DND-41 (cell line): ENCODE results near the gene ZNF236.

Experiments
- ATAC-seq: fragments of 200-7000 bp; cut with Tn5 transposase; 3 replicates; pipeline ENCODE4 v1.9.1; 2021; ENCODE audit warnings: low read depth; ENCODE audit not compliant: insufficient read depth
- DNase-seq: peaks from one replicate; pipeline ENCODE4 v3.0.0-alpha.2; 2020
- H2AFZ ChIP-seq: 2 replicates; pipeline ENCODE4 v1.6.0; 2012; ENCODE audit warnings: low read depth, low read length
- H3K27ac ChIP-seq: 2 replicates; pipeline ENCODE4 v1.5.1; 2012; ENCODE audit warnings: low read length, inconsistent platforms
- H3K27me3 ChIP-seq: fragments of 200-600 bp; sonication (generic); 2 replicates; pipeline ENCODE4 v1.6.0; 2012; ENCODE audit warnings: low read length, mild to moderate bottlenecking, inconsistent platforms; ENCODE audit not compliant: insufficient read depth, poor library complexity
- H3K36me3 ChIP-seq: 2 replicates; pipeline ENCODE4 v1.5.1; 2012; ENCODE audit warnings: low read length, inconsistent platforms; ENCODE audit not compliant: insufficient read depth
- H3K4me1 ChIP-seq: 2 replicates; pipeline ENCODE4 v1.5.1; 2012; ENCODE audit warnings: mild to moderate bottlenecking, low read length; ENCODE audit not compliant: insufficient read depth
- H3K4me2 ChIP-seq: 2 replicates; pipeline ENCODE4 v1.6.0; 2012; ENCODE audit warnings: mild to moderate bottlenecking, moderate library complexity, low read length, inconsistent platforms; ENCODE audit not compliant: insufficient read depth
- H3K4me3 ChIP-seq, 2 experiments: fragments of 200-600 bp in 1 of 2; shearing (Covaris generic) in 1 of 2; 2 replicates each; pipeline ENCODE4 v1.5.1; 2012 to 2016; ENCODE audit warnings: inconsistent platforms in 2 of 2, low read length in 2 of 2, mild to moderate bottlenecking in 2 of 2, low read depth in 1 of 2, moderate library complexity in 1 of 2
- H3K79me2 ChIP-seq: 2 replicates; pipeline ENCODE4 v1.6.0; 2012; ENCODE audit warnings: low read length, inconsistent platforms; ENCODE audit not compliant: insufficient read depth
- H3K9ac ChIP-seq: 2 replicates; pipeline ENCODE4 v1.6.0; 2012; ENCODE audit warnings: low read depth, mild to moderate bottlenecking, inconsistent platforms, low read length, moderate library complexity
- H3K9me3 ChIP-seq: 2 replicates; pipeline ENCODE4 v1.5.1; 2012; ENCODE audit warnings: low read length, moderate library complexity, mild to moderate bottlenecking, inconsistent platforms; ENCODE audit not compliant: insufficient read depth, severe bottlenecking
- H4K20me1 ChIP-seq: 2 replicates; pipeline ENCODE4 v1.6.0; 2012; ENCODE audit warnings: low read length; ENCODE audit not compliant: insufficient read depth
- CTCF ChIP-seq: IDR thresholded peaks from 2 replicates; pipeline ENCODE4 v1.5.1; 2012; ENCODE audit warnings: borderline replicate concordance, low read length, moderate library complexity, mild to moderate bottlenecking; ENCODE audit not compliant: poor library complexity, severe bottlenecking; ENCODE audit errors: extremely low read depth
- EZH2 ChIP-seq: IDR thresholded peaks from 3 replicates; pipeline ENCODE4 v1.6.1; 2012; ENCODE audit warnings: borderline replicate concordance, low read depth, mild to moderate bottlenecking, moderate library complexity, low read length, inconsistent platforms; ENCODE audit not compliant: severe bottlenecking

ZNF236 gene

GRCh38 chr18:76842837-76843530 is 20.6 kb downstream of the ZNF236 start:
- no peak overlapping the region for H3K9ac ChIP-seq
- peaks cover 87% of the 10 kb centered on the region for H3K79me2 ChIP-seq
- TF ChIP-seq CTCF (no peak), EZH2 (no peak)
- H3K36me3 ChIP-seq: no peaks in the 10 kb centered on the region
- DNase-seq: no peak
- H3K4me1 ChIP-seq: no peaks in the 10 kb centered on the region
- H3K27ac ChIP-seq: no peak overlapping the region
- H3K4me2 ChIP-seq: no peak overlapping the region
- no peak overlapping the region for H2AFZ ChIP-seq
- no peak for ATAC-seq
- H3K9me3 ChIP-seq: no peaks in the 10 kb centered on the region
- H4K20me1 ChIP-seq: peaks cover 8% of the 10 kb centered on the region; the same call in 1 of the 2 replicates
- H3K27me3 ChIP-seq: no peaks in the 10 kb centered on the region
- H3K4me3 ChIP-seq: no peak overlapping the region

- H3K27ac ChIP-seq: no peak overlapping the region
- no peaks in the 10 kb centered on the region for H3K36me3 ChIP-seq
Measured at GRCh38 chr18:76844144-76844543, 21.8 kb downstream of the ZNF236 start.

GRCh38 chr18:76844742-76845477 is 22.6 kb downstream of the ZNF236 start:
- Histone ChIP-seq H3K79me2 (peaks cover 87% of the 10 kb centered on the region), H2AFZ (no peak overlapping the region), H3K27ac (no peak overlapping the region), H3K4me2 (no peak overlapping the region), H3K36me3 (no peaks in the 10 kb centered on the region), H4K20me1 (peaks cover 12% of the 10 kb centered on the region; the same call in 1 of the 2 replicates), H3K4me3 (no peak overlapping the region), H3K4me1 (peaks cover 6% of the 10 kb centered on the region), H3K27me3 (no peaks in the 10 kb centered on the region), H3K9me3 (no peaks in the 10 kb centered on the region), H3K9ac (no peak overlapping the region)
- DNase-seq (no peak), ATAC-seq (no peak)
- no peak for TF ChIP-seq EZH2
- TF ChIP-seq CTCF: no peak

More at GRCh38 chr18:76844144-76844543, 21.8 kb downstream of the ZNF236 start:
- Histone ChIP-seq H3K9ac (no peak overlapping the region), H3K9me3 (no peaks in the 10 kb centered on the region), H3K4me2 (no peak overlapping the region), H3K79me2 (peaks cover 87% of the 10 kb centered on the region), H2AFZ (no peak overlapping the region), H3K4me1 (no peaks in the 10 kb centered on the region), H4K20me1 (peaks cover 12% of the 10 kb centered on the region; the same call in 1 of the 2 replicates), H3K27me3 (no peaks in the 10 kb centered on the region), H3K4me3 (no peak overlapping the region)
- TF ChIP-seq EZH2: no peak
- DNase-seq: no peak
- ATAC-seq: no peak

GRCh38 chr18:76846217-76846616 is 23.9 kb downstream of the ZNF236 start:
- H3K9ac ChIP-seq: no peak overlapping the region
- no peak for ATAC-seq
- TF ChIP-seq CTCF (no peak), EZH2 (no peak)
- DNase-seq: no peak
- peaks cover 90% of the 10 kb centered on the region for H3K79me2 ChIP-seq
- H4K20me1 ChIP-seq: peaks cover 12% of the 10 kb centered on the region; the same call in 1 of the 2 replicates
- no peaks in the 10 kb centered on the region for H3K27me3 ChIP-seq
- peaks cover 13% of the 10 kb centered on the region for H3K4me1 ChIP-seq
- H3K27ac ChIP-seq: no peak overlapping the region
- H3K4me2 ChIP-seq: no peak overlapping the region
- no peaks in the 10 kb centered on the region for H3K9me3 ChIP-seq
- H3K36me3 ChIP-seq: peaks cover 6% of the 10 kb centered on the region; the same call in 1 of the 2 replicates
- no peak overlapping the region for H2AFZ ChIP-seq
- no peak overlapping the region for H3K4me3 ChIP-seq
